ENCODE data around the gene BDP1. TPM values are rescaled to one million over a fixed set of nuclear protein-coding genes. Genes with fewer than 3 reads are reported as not detected.
"Not testable (repeated sequence)": the region's sequence is repeated elsewhere in the genome, so short reads cannot be mapped to it uniquely, and the experiment has no call there.

BDP1 gene
- polyA plus RNA-seq (ENCODE audit: low read depth in 6 of 6): 10 to 100 TPM in 4 of 6 donors, 1 to 10 TPM in 2; 3.1 to 30.7 (median 10.7) TPM

GRCh38 chr5:71455427-71456361, at the start of gene BDP1:
Gene BDP1, plus strand, starts transcription at chr5:71455651. Its CDS starts 227 bp downstream, at chr5:71455878.
- Mint-ChIP-seq H3K9me3 (no peaks in the 10 kb centered on the region), H3K4me3 (peak within 1 kb of the TSS; percentile 86 to 100 (median 96)), H3K27me3 (peaks cover 9 to 24% (median 11%) of the 10 kb centered on the region in 3 donors), H3K4me1 (peaks cover 20 to 24% (median 23%) of the 10 kb centered on the region in 3 donors), H3K27ac (peak within 1 kb of the TSS; percentile 94 to 100 (median 99)), H3K36me3 (no peaks in the 10 kb centered on the region)
- DNase-seq: peak; percentile 96
- ATAC-seq (ENCODE audit: low read depth in 2 of 2): peak; percentile 89

GRCh38 chr5:71410088-71410487, 45.4 kb upstream of the BDP1 start:
- not testable (repeated sequence) for H3K9me3 Mint-ChIP-seq, DNase-seq, H3K4me1 Mint-ChIP-seq, H3K4me3 Mint-ChIP-seq, H3K36me3 Mint-ChIP-seq
- H3K27me3 Mint-ChIP-seq: peaks cover 24 to 27% (median 26%) of the 10 kb centered on the region in 3 donors
- ATAC-seq (ENCODE audit: low read depth in 2 of 2): peak; percentile 40 to 46
- peak overlapping the region in 1 of 6 donors; percentile 65 for H3K27ac Mint-ChIP-seq

GRCh38 chr5:71415626-71416025, 39.8 kb upstream of the BDP1 start:
- not testable (repeated sequence) for H3K4me1 Mint-ChIP-seq; H3K9me3 Mint-ChIP-seq; H3K4me3 Mint-ChIP-seq; ATAC-seq (ENCODE audit: low read depth in 2 of 2); H3K36me3 Mint-ChIP-seq; DNase-seq; H3K27ac Mint-ChIP-seq
- H3K27me3 Mint-ChIP-seq: peaks cover 21 to 34% (median 32%) of the 10 kb centered on the region in 3 donors

GRCh38 chr5:71418026-71418425, 37.4 kb upstream of the BDP1 start:
- not testable (repeated sequence) for H3K9me3 Mint-ChIP-seq; H3K4me1 Mint-ChIP-seq; H3K4me3 Mint-ChIP-seq; H3K36me3 Mint-ChIP-seq; ATAC-seq (ENCODE audit: low read depth in 2 of 2); H3K27ac Mint-ChIP-seq; DNase-seq
- peaks cover 21 to 34% (median 32%) of the 10 kb centered on the region in 3 donors for H3K27me3 Mint-ChIP-seq

- not testable (repeated sequence) for H3K4me3 Mint-ChIP-seq; H3K36me3 Mint-ChIP-seq; H3K9me3 Mint-ChIP-seq; ATAC-seq (ENCODE audit: low read depth in 2 of 2); DNase-seq; H3K27ac Mint-ChIP-seq; H3K4me1 Mint-ChIP-seq
- H3K27me3 Mint-ChIP-seq: peaks cover 16 to 24% (median 19%) of the 10 kb centered on the region in 3 donors
Observed at GRCh38 chr5:71421278-71421677, 34.2 kb upstream of the BDP1 start.

- not testable (repeated sequence) for H3K4me1 Mint-ChIP-seq; ATAC-seq (ENCODE audit: low read depth in 2 of 2); H3K4me3 Mint-ChIP-seq; H3K36me3 Mint-ChIP-seq; H3K27ac Mint-ChIP-seq; DNase-seq; H3K9me3 Mint-ChIP-seq
- H3K27me3 Mint-ChIP-seq: peaks cover 8 to 14% (median 9%) of the 10 kb centered on the region in 3 donors
Observed at GRCh38 chr5:71423896-71424295, 31.6 kb upstream of the BDP1 start.

GRCh38 chr5:71426686-71427474, 28.6 kb upstream of the BDP1 start:
- H3K36me3 Mint-ChIP-seq; ATAC-seq (ENCODE audit: low read depth in 2 of 2); H3K9me3 Mint-ChIP-seq; H3K27ac Mint-ChIP-seq; DNase-seq; H3K4me3 Mint-ChIP-seq; H3K4me1 Mint-ChIP-seq: not testable (repeated sequence)
- H3K27me3 Mint-ChIP-seq: peaks cover 4 to 14% (median 9%) of the 10 kb centered on the region in 3 donors

- peaks cover 13 to 16% (median 16%) of the 10 kb centered on the region in 3 donors for H3K27me3 Mint-ChIP-seq
- not testable (repeated sequence) for H3K27ac Mint-ChIP-seq; H3K9me3 Mint-ChIP-seq; H3K36me3 Mint-ChIP-seq; H3K4me1 Mint-ChIP-seq; ATAC-seq (ENCODE audit: low read depth in 2 of 2); H3K4me3 Mint-ChIP-seq; DNase-seq
Observed at GRCh38 chr5:71432410-71432809, 23.0 kb upstream of the BDP1 start.

- H3K36me3 Mint-ChIP-seq; H3K4me1 Mint-ChIP-seq; H3K4me3 Mint-ChIP-seq; H3K9me3 Mint-ChIP-seq; ATAC-seq (ENCODE audit: low read depth in 2 of 2); DNase-seq; H3K27ac Mint-ChIP-seq: not testable (repeated sequence)
- H3K27me3 Mint-ChIP-seq: peaks cover 13 to 16% (median 16%) of the 10 kb centered on the region in 3 donors
Observed at GRCh38 chr5:71434825-71435224, 20.6 kb upstream of the BDP1 start.

GRCh38 chr5:71441564-71441963, 13.9 kb upstream of the BDP1 start:
- not testable (repeated sequence) for DNase-seq
- peaks cover 13 to 30% (median 14%) of the 10 kb centered on the region in 3 donors for H3K27me3 Mint-ChIP-seq

GRCh38 chr5:71443891-71444290, 11.6 kb upstream of the BDP1 start:
- H3K9me3 Mint-ChIP-seq; H3K36me3 Mint-ChIP-seq; ATAC-seq (ENCODE audit: low read depth in 2 of 2); DNase-seq; H3K4me3 Mint-ChIP-seq; H3K27ac Mint-ChIP-seq: not testable (repeated sequence)
- H3K27me3 Mint-ChIP-seq: peaks cover 14 to 28% (median 15%) of the 10 kb centered on the region in 3 donors
- H3K4me1 Mint-ChIP-seq: peaks cover 4 to 11% (median 6%) of the 10 kb centered on the region in 3 donors

More at GRCh38 chr5:71441564-71441963, 13.9 kb upstream of the BDP1 start:
- H3K4me1 Mint-ChIP-seq: peaks cover 0 to 11% (median under 1%) of the 10 kb centered on the region in 3 donors
- not testable (repeated sequence) for H3K27ac Mint-ChIP-seq; H3K36me3 Mint-ChIP-seq; ATAC-seq (ENCODE audit: low read depth in 2 of 2); H3K4me3 Mint-ChIP-seq; H3K9me3 Mint-ChIP-seq

GRCh38 chr5:71445015-71445414, 10.4 kb upstream of the BDP1 start:
- ATAC-seq (ENCODE audit: low read depth in 2 of 2); H3K9me3 Mint-ChIP-seq; H3K27ac Mint-ChIP-seq; H3K36me3 Mint-ChIP-seq; DNase-seq; H3K4me3 Mint-ChIP-seq: not testable (repeated sequence)
- peaks cover 4 to 11% (median 6%) of the 10 kb centered on the region in 3 donors for H3K4me1 Mint-ChIP-seq
- H3K27me3 Mint-ChIP-seq: peaks cover 14 to 28% (median 18%) of the 10 kb centered on the region in 3 donors

GRCh38 chr5:71445523-71446152, 9.8 kb upstream of the BDP1 start:
- H3K27ac Mint-ChIP-seq; H3K9me3 Mint-ChIP-seq; DNase-seq; H3K36me3 Mint-ChIP-seq; ATAC-seq (ENCODE audit: low read depth in 2 of 2): not testable (repeated sequence)
- Mint-ChIP-seq H3K4me3 (peak overlapping the region in 3 of 8 donors; percentile 15 to 72 (median 26)), H3K27me3 (peaks cover 18 to 29% (median 19%) of the 10 kb centered on the region in 3 donors), H3K4me1 (peaks cover 4 to 11% (median 6%) of the 10 kb centered on the region in 3 donors)

All from naive B cell (primary cell).